ENCODE measurements around the gene MS4A4A.
A peak's percentile ranks its signal among the peaks of the same experiment; 100 is the strongest.
"Not testable (repeated sequence)": the region's sequence is repeated elsewhere in the genome, so short reads cannot be mapped to it uniquely, and the experiment has no call there.

The MS4A4A gene

GRCh38 chr11:60280412-60280811, at the start of gene MS4A4A:
Gene MS4A4A, plus strand, starts transcription at chr11:60280666. Its CDS starts 10 bp downstream, at chr11:60280676.
- no peak for DNase-seq

GRCh38 chr11:60230681-60231080, 49.8 kb upstream of the MS4A4A start:
- DNase-seq: no peak

DNA sequence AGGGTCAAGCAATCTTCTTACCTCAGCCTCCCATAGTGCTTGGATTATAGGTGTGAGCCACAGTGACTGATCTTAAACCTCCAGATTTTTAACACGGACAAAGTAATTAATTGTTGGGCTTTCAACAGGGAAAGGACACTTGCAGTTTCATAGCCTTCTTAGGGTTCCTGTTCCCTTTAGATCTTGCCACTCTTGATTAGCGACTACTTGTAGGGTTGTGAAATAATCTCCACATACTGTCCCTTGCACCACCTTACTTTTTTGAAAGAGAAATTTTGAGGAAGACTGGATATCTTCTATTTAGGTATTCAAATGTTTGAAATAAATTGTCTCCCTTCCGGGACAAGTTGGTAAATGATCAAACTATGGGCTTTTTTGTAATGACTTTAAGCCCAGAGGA, 45.1 kb upstream of the MS4A4A start:
- DNase-seq: no peak

GRCh38 chr11:60240662-60241061, 39.8 kb upstream of the MS4A4A start:
- DNase-seq: no peak

GRCh38 chr11:60241786-60242185, 38.7 kb upstream of the MS4A4A start:
- no peak for DNase-seq

- no peak for DNase-seq
Observed at GRCh38 chr11:60242740-60243239, 37.7 kb upstream of the MS4A4A start, which contains the start of gene MS4A4E. Gene MS4A4E, minus strand, starts transcription at chr11:60243137. Its CDS starts 13,082 bp downstream, at chr11:60230055.

DNA sequence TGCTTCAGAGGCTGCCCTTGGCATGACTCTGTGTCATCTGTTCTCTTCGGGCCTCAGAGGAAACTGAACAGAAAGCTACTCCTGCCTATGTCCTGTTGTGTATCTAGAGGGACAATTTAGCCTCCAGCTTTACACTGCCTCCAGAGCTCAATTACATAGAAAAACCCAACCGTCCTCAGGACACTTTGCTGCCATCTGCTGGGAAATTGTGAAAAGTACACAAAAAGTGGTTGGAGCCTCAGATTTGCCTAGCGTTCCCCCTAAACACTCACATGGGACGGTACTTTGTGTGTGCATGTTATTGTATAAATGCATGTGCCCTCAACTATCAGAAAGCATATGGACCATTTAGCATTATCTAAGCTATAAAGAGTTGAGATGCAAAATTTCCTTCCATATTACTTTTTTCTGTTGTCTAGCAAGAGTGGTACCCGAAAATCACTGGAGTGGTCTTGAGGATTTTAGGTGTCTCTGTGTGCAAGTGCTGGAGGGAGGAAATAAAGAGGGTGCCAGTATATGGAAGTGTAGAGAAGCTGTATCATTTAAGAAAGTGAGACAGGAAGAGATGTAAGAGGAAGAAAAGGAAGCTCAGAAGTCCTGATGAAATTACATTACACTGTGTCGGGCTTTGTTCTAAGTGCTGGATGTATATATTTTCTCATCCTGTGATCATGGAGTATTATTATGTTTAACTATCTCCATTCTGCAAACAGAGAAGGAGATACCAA, 28.8 kb upstream of the MS4A4A start:
- DNase-seq: peak; percentile 10

GRCh38 chr11:60252213-60253108, 28.0 kb upstream of the MS4A4A start:
- DNase-seq: no peak

- DNase-seq: no peak
Observed at GRCh38 chr11:60257956-60258722, 22.3 kb upstream of the MS4A4A start.

DNA sequence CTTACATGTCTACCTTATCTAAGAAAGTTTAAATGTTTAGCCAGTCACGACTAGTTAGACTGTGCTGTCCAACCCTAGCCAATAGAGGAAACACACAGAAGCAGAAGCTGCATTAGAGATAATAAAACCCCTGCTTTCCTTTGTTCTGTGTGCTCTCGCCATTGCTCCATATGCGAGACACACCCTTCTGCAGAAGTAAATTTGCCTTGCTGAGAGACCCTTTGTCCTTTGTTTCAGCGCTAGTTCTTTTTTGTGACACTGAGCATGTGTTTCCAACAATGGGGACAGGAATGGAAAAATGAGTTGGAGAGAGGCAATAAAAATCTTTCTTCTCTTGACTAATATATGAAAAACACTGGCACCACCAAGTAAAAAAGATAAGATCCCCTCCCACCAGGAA, 19.5 kb upstream of the MS4A4A start:
- no peak for DNase-seq

DNA sequence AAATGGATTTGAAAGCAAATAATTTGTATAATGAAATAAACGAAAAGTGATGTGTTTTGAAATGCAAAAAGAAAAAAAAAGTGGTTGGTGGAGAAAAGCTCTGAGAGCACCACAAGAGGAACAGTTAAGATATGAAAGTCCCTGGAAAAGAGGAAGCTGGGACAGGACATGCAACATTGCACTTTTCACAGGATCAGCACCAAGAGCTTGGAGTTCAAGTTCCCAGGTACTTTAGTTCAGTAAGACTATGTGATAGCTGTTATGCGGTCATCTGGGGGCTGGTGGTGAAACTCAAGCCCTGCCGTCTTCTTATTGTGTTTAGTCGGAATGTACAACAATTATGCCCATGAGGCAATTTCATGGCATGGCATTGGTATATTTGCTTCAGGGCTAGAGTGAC, 17.1 kb upstream of the MS4A4A start:
- DNase-seq: no peak

DNA sequence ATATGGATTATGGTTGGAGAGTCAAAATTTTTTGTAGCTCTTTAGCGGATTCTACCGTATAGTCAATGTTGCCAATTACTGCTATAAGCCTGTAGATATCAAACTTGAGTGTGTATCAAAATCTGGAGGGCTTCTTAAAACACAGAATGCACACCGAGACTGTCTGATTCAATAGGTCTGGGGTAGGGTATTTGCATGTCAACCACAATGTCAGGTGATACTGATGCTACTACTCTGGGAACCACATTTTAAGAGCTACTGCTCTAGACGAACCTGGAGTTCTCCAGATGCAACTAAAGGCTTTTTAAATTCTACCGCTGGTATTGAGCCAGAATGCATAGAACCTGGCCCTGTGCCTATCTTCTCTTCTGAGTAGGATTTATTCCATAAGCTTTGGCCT, 15.8 kb upstream of the MS4A4A start:
- no peak for DNase-seq

DNA sequence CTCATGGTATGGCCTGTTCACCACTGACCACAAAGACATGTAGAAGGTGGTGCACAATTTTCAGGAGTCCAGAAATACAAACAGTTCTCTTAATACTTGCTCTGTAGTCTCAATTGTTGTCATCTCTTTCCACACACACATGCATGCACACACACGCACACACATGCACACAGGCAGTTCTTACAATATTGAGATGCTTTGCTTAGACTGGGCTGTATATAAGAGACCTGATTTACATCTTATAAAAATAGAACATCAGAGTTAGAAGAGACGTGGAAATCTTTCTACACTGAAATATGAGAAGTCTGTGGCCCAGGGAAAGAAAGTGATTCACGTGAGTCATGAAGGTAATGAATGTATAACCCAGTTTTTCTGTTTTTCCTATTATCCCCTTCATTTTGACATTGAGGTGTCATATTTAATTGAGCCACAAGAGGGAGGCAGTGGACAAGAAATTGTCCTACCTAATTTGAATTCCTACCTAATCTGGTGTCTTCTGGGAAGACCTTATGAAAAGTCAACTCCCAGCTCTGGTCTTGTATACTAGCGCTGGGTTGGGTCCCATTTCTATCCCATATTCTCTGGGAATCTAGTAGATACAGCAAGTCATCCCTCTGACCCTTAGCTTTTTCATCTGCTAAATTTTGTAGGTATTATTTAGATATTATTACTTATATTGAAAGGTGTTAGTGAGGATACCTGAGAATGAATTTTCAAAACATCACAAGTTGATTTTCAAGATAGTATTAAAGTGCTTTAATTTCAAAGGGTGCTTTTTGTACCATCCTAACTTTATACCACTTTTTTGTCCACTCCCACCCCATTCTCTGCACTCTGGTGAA, 14.9 kb upstream of the MS4A4A start:
- no peak for DNase-seq

DNA sequence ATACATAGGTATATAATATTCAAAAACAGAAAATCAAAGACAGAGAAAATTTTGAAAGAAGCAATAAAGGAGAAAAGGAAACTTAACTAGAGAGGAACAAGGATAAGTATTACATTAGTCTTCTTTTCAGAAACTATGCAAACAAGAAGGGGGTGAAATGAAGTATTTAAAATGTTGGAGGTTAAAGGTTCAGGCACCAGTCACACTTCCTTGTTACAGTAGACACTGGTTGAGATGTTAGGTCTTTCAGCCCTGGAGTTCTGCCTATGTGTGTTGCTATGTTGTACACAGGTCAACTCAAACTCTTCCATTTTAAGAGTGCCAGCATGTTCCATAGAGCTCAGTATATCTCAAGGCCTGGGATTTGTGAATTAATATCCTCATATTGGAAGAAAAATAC, 6.0 kb upstream of the MS4A4A start:
- DNase-seq: no peak

DNA sequence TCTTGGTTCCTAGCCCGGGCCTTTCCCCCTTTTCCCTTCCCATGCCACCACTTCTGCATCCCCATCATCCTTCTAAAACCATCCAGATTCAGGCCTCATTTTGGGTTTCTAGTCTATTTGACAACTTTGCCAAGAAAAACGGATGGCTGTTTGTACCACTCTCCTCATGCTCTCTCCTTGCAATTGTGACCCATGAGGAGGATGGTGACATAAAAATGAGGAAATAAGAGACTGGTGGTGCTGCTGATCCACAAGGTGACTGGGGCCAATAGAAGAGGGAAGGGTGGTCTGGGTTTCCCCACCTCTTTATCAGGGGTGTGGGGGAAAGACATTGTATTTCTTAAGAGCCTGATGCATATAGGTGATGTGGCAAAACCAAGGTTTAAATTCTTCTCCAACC, 1.0 kb downstream of the MS4A4A start:
- no peak for DNase-seq

DNA sequence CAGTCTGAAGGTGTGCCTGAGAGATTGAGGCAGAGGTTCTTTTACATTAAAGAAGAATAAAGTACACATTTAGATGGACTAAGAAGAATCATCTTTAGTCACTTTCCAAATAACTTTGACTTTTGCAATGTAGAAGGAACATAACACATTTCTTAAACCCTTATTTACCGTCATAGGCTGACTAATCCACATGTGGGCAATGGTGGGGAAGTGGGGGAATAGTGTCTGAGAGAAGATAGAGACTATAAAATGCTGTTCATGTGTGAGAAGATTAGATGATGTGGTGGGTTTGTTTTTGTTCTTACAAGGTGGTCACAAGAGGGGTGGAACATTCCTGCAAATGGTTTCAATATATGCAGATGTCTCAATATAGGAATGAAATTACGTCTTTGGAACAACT, 1.8 kb downstream of the MS4A4A start:
- DNase-seq: no peak

- not testable (repeated sequence) for DNase-seq
Observed at GRCh38 chr11:60285411-60286126, 5.1 kb downstream of the MS4A4A start.

DNA sequence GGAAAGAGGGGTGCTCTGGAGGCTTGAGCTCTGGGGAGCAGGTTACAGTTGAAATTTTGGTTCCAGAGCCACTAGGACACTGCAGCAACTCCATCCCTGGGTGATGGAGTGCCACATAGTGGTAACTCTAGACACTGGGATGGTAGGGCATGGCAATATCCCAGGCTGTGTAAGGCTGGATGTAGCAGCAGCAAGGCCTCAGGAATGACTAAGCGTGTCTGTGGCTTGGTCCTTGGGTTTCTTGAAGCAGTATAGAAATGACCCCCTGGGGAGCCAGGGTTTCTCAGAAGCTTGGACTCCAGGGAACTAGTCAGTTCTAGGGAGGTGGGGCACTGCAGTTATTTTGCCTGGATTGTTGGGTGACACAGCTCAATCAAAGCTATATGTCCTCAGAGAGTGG, 8.1 kb downstream of the MS4A4A start:
- no peak for DNase-seq

- no peak for DNase-seq
Observed at GRCh38 chr11:60292145-60292544, 11.7 kb downstream of the MS4A4A start.

DNA sequence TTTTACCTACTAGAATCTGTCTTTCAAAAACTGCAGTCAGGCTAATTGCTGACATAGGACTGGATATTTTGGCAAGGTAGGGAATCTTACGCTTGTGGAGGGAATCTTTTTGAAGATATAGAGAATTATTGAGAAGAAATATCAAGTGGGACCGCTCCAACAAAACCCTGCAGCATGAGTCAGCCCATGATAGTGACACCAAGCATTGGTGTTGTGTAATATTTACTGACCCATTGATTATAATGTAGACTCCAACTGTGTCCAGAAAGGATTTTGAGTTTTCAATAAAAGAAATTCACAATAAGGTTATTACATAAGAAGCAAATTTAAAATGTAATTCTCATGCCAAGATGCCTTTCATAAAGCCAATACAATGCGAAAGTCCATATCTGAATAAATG, 20.7 kb downstream of the MS4A4A start:
- no peak for DNase-seq

DNA sequence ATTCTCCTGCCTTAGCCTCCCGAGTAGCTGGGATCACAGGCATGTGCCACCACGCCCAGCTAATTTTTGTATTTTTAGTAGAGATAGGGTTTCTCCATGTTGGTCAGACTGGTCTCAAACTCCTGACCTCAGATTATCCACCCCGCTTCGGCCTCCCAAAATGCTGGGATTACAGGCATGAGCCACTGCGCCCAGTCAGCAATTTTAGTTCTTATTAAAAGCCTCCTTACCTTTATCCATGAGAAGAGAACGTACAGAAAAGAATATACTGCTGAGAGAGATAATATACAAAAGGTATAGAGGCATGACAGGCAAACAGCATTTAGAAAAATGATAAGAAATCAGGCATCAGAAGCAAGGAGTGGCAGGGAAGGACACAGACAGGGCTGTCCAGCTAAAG, 21.4 kb downstream of the MS4A4A start:
- not testable (repeated sequence) for DNase-seq
